K562 (cell line): ENCODE measurements around the gene ABT1. TPM values are rescaled to one million over a fixed set of nuclear protein-coding genes. Genes with fewer than 3 reads are reported as not detected.

Experiments
- ATF1 ChIP-seq, 2 experiments: fragments of 450-650 bp in 1 of 2; IDR thresholded peaks; 2 replicates each; pipeline ENCODE4 v1.6.1; 2016; ENCODE audit warnings: missing compliant biosample characterization in 1 of 2, missing genetic modification characterization in 1 of 2
- ETS2 ChIP-seq: IDR thresholded peaks from 2 replicates; pipeline ENCODE4 v1.6.1; 2016; ENCODE audit warnings: borderline replicate concordance, missing genetic modification characterization, mild to moderate bottlenecking, moderate library complexity, missing compliant biosample characterization; ENCODE audit not compliant: poor library complexity, severe bottlenecking
- GTF2F1 ChIP-seq: IDR thresholded peaks from 2 replicates; pipeline ENCODE4 v1.6.1; 2011; ENCODE audit warnings: low read depth, low read length, improper control_type of control experiment
- HDAC2 ChIP-seq: fragments of 450-650 bp; IDR thresholded peaks from 2 replicates; pipeline ENCODE4 v1.6.1; 2016; ENCODE audit warnings: mild to moderate bottlenecking
- HDGF ChIP-seq: fragments of 450-650 bp; IDR thresholded peaks from 2 replicates; pipeline ENCODE4 v1.6.1; 2016
- MTF1 ChIP-seq: fragments of 250-450 bp; sonication (Bioruptor Pico); IDR thresholded peaks from 2 replicates; pipeline ENCODE4 v1.9.0; 2021; ENCODE audit warnings: moderate library complexity, mild to moderate bottlenecking, inconsistent platforms, borderline replicate concordance
- PTBP1 ChIP-seq: fragments of 200-400 bp; formaldehyde crosslinking; IDR thresholded peaks from 2 replicates; pipeline ENCODE4 v1.6.1; 2017; ENCODE audit warnings: low read depth, low read length
- RBM39 ChIP-seq: fragments of 200-400 bp; formaldehyde crosslinking; optimal IDR thresholded peaks from 2 replicates; pipeline ENCODE3; 2018; ENCODE audit warnings: low read depth, low read length
- RFX5 ChIP-seq: IDR thresholded peaks from 2 replicates; pipeline ENCODE4 v1.6.1; 2011; ENCODE audit warnings: low read depth, mild to moderate bottlenecking, improper control_type of control experiment, low read length
- SNRNP70 ChIP-seq: fragments of 200-400 bp; formaldehyde crosslinking; optimal IDR thresholded peaks from 2 replicates; pipeline ENCODE3; 2017; ENCODE audit warnings: low read depth, low read length
- THAP12 ChIP-seq: fragments of 250-450 bp; sonication (Bioruptor Pico); IDR thresholded peaks from 2 replicates; pipeline ENCODE4 v1.9.0; 2021; ENCODE audit warnings: mild to moderate bottlenecking, inconsistent platforms
- THRA ChIP-seq: fragments of 450-650 bp; IDR thresholded peaks from 2 replicates; pipeline ENCODE4 v1.6.1; 2017; ENCODE audit warnings: mild to moderate bottlenecking, moderate library complexity
- ZNF232 ChIP-seq: sonication (generic); formaldehyde crosslinking; IDR thresholded peaks from 2 replicates; pipeline ENCODE4 v1.8.0; 2022; ENCODE audit warnings: mild to moderate bottlenecking, missing genetic modification reagents
- ZNF282 ChIP-seq: sonication (generic); formaldehyde crosslinking; IDR thresholded peaks from 2 replicates; pipeline ENCODE4 v1.8.1; 2023; ENCODE audit warnings: missing genetic modification reagents
- ZNF324 ChIP-seq: fragments of 250-450 bp; sonication (Bioruptor Pico); IDR thresholded peaks from 2 replicates; pipeline ENCODE4 v1.4.0; 2020; ENCODE audit warnings: mild to moderate bottlenecking
- polyA plus RNA-seq, 8 experiments: library from polyadenylated mRNA; depleted of rRNA in 4 of 8; stranded (reverse) in 5 of 8; unstranded in 3 of 8; fragments of >200 nt; fragmentation: Nextera tagmentation in 2 of 8; fragmentation: Illumina TruSeq in 1 of 8; extraction: Ambion mirVana in 2 of 8; extraction: Trizol in 1 of 8; gene quantifications; 2 replicates each; pipeline versions ENCODE4 v1.2.1 to v1.2.3, GENCODE V29; 2011 to 2014; ENCODE audit warnings: inconsistent platforms in 1 of 8, missing spikeins in 1 of 8
- total RNA-seq, 7 experiments: library from RNA; depleted of rRNA in 6 of 7; stranded (reverse); fragments of >200 nt in 6 of 7; fragmentation: Illumina TruSeq in 2 of 7; extraction: Trizol in 2 of 7; gene quantifications; 2 replicates each; pipeline versions ENCODE4 v1.2.1 to v1.2.3, GENCODE V29; 2011 to 2021; ENCODE audit warnings: low replicate concordance in 1 of 7
- TF ChIP-seq, protein P1 (sequence below): fragments of 450-650 bp; IDR thresholded peaks from 2 replicates; pipeline ENCODE4 v1.6.1; 2017; ENCODE audit warnings: antibody characterized with exemption
- TF ChIP-seq, protein P2 (sequence below): fragments of 450-650 bp; IDR thresholded peaks from 2 replicates; pipeline ENCODE4 v1.6.1; 2016; ENCODE audit warnings: missing biosample characterization, missing genetic modification characterization
- TF ChIP-seq, protein P3 (sequence below): sonication (generic); formaldehyde crosslinking; IDR thresholded peaks from 2 replicates; pipeline ENCODE4 v1.5.0; 2020; ENCODE audit warnings: missing genetic modification reagents
- TF ChIP-seq, protein P4 (sequence below): fragments of 200-800 bp; sonication (Bioruptor generic); IDR thresholded peaks from 2 replicates; pipeline ENCODE4 v1.6.1; 2017; ENCODE audit warnings: missing genetic modification characterization, missing compliant biosample characterization

Gene ABT1
- total and polyA plus RNA-seq, 9 of the 15 experiments (the other 6 are each of a cell fraction or from before 2014, with no cell fraction given): 8.8 to 52.7 (median 40.7) TPM

DNA sequence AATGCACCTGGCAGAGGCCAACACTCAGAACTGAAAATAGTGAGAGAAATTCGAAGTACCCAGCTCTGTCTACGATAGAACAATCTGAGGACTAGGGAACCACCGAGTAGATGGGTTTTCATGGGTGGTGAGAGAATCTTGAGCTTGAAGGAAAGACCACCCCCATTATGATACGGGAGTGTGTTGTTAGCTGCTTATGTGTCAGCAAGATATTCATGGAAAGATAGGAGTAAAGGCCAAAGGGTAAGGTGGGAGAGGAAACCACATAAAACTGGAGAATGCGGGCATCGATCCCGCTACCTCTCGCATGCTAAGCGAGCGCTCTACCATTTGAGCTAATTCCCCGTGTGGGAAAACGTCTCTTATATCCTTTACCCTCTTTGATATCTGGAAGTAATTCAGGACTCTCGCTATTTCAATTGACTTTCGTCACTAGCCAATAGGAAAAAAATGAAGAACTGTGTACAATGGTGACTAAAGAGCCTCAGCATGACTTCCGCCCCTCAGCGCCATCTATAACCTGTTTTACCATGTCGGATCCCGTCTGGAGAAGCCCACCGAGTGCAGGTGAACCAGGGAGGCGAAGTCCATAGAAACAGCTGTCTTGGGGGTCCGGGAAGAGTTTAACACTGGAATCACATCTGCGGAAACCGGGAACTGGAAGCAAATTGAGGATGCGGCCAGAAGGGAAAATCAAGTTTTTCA is 25.0 kb upstream of the ABT1 start (continued):
- TF ChIP-seq ATF1 (CRISPR knock-in tag; IDR thresholded peaks at IDR 0.05) (no peak), ATF1 (tag; IDR thresholded peaks at IDR 0.05) (peak; percentile 92), RFX5 (peak; percentile 84; the same call in 1 of the 2 replicates), ZNF324 (CRISPR knock-in tag) (no peak), ZNF282 (CRISPR knock-in tag) (no peak), THRA (no peak), GTF2F1 (no peak), SNRNP70 (no peak), ZNF232 (CRISPR knock-in tag) (no peak), PTBP1 (no peak), THAP12 (CRISPR knock-in tag) (peak; percentile 16; the same call in 1 of the 2 replicates), HDGF (no peak), MTF1 (CRISPR knock-in tag) (no peak), HDAC2 (peak; percentile 86), RBM39 (peak; percentile 25), ETS2 (tag) (no peak)
- TF ChIP-seq, protein P1, sequence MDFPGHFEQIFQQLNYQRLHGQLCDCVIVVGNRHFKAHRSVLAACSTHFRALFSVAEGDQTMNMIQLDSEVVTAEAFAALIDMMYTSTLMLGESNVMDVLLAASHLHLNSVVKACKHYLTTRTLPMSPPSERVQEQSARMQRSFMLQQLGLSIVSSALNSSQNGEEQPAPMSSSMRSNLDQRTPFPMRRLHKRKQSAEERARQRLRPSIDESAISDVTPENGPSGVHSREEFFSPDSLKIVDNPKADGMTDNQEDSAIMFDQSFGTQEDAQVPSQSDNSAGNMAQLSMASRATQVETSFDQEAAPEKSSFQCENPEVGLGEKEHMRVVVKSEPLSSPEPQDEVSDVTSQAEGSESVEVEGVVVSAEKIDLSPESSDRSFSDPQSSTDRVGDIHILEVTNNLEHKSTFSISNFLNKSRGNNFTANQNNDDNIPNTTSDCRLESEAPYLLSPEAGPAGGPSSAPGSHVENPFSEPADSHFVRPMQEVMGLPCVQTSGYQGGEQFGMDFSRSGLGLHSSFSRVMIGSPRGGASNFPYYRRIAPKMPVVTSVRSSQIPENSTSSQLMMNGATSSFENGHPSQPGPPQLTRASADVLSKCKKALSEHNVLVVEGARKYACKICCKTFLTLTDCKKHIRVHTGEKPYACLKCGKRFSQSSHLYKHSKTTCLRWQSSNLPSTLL: peak; percentile 87
- TF ChIP-seq, protein P2, sequence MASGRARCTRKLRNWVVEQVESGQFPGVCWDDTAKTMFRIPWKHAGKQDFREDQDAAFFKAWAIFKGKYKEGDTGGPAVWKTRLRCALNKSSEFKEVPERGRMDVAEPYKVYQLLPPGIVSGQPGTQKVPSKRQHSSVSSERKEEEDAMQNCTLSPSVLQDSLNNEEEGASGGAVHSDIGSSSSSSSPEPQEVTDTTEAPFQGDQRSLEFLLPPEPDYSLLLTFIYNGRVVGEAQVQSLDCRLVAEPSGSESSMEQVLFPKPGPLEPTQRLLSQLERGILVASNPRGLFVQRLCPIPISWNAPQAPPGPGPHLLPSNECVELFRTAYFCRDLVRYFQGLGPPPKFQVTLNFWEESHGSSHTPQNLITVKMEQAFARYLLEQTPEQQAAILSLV (tag): 0 out of 2 replicates have a peak, but pooled peaks have one; percentile 10
- TF ChIP-seq, protein P3, sequence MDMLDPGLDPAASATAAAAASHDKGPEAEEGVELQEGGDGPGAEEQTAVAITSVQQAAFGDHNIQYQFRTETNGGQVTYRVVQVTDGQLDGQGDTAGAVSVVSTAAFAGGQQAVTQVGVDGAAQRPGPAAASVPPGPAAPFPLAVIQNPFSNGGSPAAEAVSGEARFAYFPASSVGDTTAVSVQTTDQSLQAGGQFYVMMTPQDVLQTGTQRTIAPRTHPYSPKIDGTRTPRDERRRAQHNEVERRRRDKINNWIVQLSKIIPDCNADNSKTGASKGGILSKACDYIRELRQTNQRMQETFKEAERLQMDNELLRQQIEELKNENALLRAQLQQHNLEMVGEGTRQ (CRISPR knock-in tag): no peak
- TF ChIP-seq, protein P4, sequence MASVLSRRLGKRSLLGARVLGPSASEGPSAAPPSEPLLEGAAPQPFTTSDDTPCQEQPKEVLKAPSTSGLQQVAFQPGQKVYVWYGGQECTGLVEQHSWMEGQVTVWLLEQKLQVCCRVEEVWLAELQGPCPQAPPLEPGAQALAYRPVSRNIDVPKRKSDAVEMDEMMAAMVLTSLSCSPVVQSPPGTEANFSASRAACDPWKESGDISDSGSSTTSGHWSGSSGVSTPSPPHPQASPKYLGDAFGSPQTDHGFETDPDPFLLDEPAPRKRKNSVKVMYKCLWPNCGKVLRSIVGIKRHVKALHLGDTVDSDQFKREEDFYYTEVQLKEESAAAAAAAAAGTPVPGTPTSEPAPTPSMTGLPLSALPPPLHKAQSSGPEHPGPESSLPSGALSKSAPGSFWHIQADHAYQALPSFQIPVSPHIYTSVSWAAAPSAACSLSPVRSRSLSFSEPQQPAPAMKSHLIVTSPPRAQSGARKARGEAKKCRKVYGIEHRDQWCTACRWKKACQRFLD (CRISPR knock-in tag): peak; percentile 73
